OCI-LY3 (cell line): ENCODE measurements around the gene IBSP.

ENCODE experiments used
- CTCF ChIP-seq: fragments of 200-600, 300-600 bp; sonication (generic); IDR thresholded peaks from 2 replicates; pipeline ENCODE4 v1.5.1; 2014; ENCODE audit warnings: antibody characterized with exemption, low read length, low read depth
- EZH2phosphoT487 ChIP-seq: fragments of 200-600 bp; shearing (Covaris generic); IDR thresholded peaks from 2 replicates; pipeline ENCODE4 v1.6.1; 2018; ENCODE audit warnings: antibody characterized with exemption, mixed run types, low read depth

GRCh38 chr4:87824352-87824751 is 25.0 kb downstream of the IBSP start:
- TF ChIP-seq CTCF (no peak), EZH2phosphoT487 (no peak)
